AG09319 (cell line): ENCODE data around the gene BTNL3.

Experiments used
- DNase-seq: peaks from one replicate; pipeline ENCODE4 v3.0.0-alpha.2; 2010; ENCODE audit warnings: low read depth; ENCODE audit errors: extremely low read depth
- CTCF ChIP-seq: IDR thresholded peaks from 2 replicates; pipeline ENCODE4 v1.5.1; 2011; ENCODE audit warnings: low read depth, mild to moderate bottlenecking, inconsistent platforms, low read length, moderate library complexity

The BTNL3 gene

DNA sequence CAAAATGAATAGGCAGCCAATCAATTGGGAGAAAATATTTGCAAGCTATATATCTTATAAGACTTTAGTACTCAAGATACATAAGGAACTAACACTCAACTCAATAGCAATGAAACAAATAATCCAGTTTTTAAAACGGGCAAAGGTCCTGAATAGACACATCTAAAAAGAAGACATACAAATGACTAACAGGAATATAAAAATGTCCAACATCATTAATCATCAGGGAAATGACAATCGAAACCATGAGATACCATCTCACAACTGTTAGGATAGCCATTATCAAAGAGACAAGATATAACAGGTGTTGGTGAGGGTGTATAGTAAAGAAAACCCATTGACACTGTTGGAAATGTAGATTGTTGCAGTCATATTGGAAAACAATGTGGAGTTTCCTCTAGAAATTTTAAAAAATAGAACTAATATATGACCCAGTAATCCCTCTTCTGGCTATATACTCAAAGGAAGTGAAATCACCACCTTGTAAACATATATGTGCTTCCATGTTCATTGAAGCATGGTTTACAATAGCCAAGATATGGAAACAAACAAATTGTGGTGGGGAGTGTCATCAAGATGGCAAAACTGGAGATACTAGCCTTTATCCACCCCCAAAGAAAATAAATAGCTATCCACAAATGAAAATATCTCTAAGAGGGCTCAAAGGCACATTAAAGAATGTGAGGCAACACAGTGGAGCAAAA, 13.9 kb upstream of the BTNL3 start:
- TF ChIP-seq CTCF: no peak
- no peak for DNase-seq

DNA sequence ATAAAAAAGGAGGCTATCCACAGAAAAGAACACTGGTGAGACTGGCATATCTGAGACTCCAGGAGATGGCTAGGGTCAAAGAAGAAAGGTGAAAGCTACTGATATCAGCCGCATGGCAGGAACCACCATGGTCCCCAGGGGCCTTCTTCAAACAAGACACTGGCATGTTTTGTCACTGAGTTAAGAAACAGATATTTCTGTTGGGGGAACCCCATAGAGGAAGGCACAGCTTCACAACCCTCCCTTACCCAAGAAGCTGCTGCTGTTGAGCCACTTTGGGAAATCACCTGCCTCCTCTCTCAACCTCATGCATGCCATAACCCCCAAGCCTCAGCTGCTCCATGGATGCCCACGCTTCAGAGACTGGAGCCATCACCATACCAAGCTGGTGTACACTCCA, 13.3 kb upstream of the BTNL3 start:
- TF ChIP-seq CTCF: no peak

DNA sequence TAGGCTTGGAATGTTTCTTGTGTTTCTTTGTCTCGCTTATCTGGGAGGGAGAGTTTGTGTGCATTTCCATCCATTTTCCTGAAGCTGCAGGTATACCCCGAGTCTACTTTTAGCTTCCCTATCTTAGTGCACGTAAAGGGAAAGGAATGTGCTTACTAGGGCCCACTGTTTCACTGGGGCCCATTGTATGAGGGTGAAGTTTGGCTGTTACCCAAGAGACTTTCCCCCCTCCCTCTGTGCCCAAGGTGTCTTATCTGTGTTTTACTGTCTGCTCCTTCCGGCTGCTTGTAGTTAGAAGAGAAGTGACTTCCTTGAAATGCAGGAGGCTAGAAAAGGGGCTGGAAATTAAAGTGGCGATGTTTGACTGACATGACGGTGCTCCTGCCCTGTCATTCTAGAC, 12.1 kb upstream of the BTNL3 start:
- DNase-seq: no peak
- no peak for TF ChIP-seq CTCF

More for the DNA sequence above, 13.3 kb upstream of the BTNL3 start:
- no peak for DNase-seq

DNA sequence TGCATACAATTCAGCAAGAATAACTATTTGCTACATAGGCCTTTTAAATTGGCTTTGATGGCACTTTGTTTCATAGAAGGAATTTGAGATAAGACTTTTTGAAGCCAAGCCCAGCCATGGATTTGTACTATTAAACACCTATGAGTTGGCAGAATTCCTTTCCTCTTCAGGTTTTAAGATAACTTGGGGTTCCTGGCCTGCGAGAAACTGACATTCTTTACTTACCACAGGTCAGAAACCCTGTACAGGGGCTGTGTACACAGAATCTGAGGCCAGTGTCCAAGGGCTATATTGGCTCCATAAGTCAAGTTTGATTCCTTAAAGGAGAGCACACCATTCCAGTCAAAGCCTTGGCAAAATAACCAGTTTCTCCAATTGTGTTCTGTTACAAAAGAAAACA, 10.8 kb upstream of the BTNL3 start:
- no peak for DNase-seq
- no peak for TF ChIP-seq CTCF

DNA sequence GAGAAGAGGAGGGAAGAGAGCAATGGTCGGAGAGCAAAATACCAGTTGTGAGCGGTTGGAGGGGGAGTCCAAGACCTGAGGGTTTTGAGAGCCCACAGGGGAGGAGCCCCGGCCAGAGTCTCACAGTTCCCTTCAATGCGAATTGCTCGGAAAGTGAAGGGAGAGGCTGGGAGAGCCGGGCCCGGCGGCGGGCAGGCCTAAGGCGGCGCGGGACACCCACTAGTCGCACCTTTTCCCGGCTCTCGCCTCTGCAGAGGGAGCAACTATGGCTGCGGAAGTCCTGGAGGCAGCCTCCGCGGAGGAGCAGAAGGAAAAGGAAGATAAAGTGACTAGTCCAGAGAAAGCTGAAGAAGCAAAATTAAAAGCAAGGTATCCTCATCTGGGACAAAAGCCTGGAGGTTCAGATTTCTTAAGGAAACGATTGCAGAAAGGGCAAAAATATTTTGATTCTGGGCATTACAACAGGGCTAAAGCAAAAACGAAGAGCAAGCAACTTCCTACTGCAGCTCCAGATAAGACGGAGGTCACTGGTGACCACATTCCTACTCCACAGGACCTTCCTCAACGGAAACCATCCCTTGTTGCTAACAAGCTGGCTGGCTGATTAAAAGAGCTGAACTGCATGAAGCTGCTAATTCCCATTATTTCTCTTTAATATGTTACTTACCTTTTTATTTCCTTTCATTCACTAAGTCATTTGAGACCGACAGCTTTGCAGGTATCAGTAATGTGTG, 6.5 kb upstream of the BTNL3 start:
- DNase-seq: no peak
- TF ChIP-seq CTCF: no peak

- DNase-seq: no peak
These were observed 630 bp upstream of the BTNL3 start for GRCh38 chr5:180988016-180988415.

More at GRCh38 chr5:180988016-180988415, 630 bp upstream of the BTNL3 start:
- no peak for TF ChIP-seq CTCF
